NCI-H446 treated with DMSO at 0.1 percent for 48 hours (cell line): ENCODE data around the gene FGF1.

Experiments
- DNase-seq: peaks from one replicate; lab custom pipeline; 2025; lab: John Stamatoyannopoulos, UW

The FGF1 gene

GRCh38 chr5:142642427-142642826 is 43.5 kb downstream of the FGF1 start:
- no peak for DNase-seq

GRCh38 chr5:142641711-142642110 is 44.2 kb downstream of the FGF1 start:
- no peak for DNase-seq

- no peak for DNase-seq
Observed at GRCh38 chr5:142640316-142641005, 45.4 kb downstream of the FGF1 start.

GRCh38 chr5:142639455-142639854 is 46.4 kb downstream of the FGF1 start:
- no peak for DNase-seq

- no peak for DNase-seq
Observed at GRCh38 chr5:142637871-142638270, 48.0 kb downstream of the FGF1 start.

GRCh38 chr5:142636698-142637324 is 49.1 kb downstream of the FGF1 start:
- no peak for DNase-seq

- DNase-seq: no peak
Observed at GRCh38 chr5:142636093-142636492, 49.8 kb downstream of the FGF1 start.

- no peak for DNase-seq
Observed at GRCh38 chr5:142634216-142635011, 51.5 kb downstream of the FGF1 start.

- no peak for DNase-seq
Observed at GRCh38 chr5:142630927-142631539, 54.9 kb downstream of the FGF1 start.

GRCh38 chr5:142627383-142628217 is 58.3 kb downstream of the FGF1 start:
- DNase-seq: no peak

- no peak for DNase-seq
Observed at GRCh38 chr5:142626786-142627185, 59.1 kb downstream of the FGF1 start.

GRCh38 chr5:142626099-142626498 is 59.8 kb downstream of the FGF1 start:
- no peak for DNase-seq

- DNase-seq: no peak
Observed at GRCh38 chr5:142621227-142621626, 64.7 kb downstream of the FGF1 start.

GRCh38 chr5:142619815-142620214 is 66.1 kb downstream of the FGF1 start:
- no peak for DNase-seq

GRCh38 chr5:142618130-142618523 is 67.8 kb downstream of the FGF1 start:
- no peak for DNase-seq

- DNase-seq: no peak
Observed at GRCh38 chr5:142617416-142618129, 68.3 kb downstream of the FGF1 start.

- DNase-seq: no peak
Observed at GRCh38 chr5:142615948-142616347, 69.9 kb downstream of the FGF1 start.

- DNase-seq: no peak
Observed at GRCh38 chr5:142614054-142614453, 71.8 kb downstream of the FGF1 start.

GRCh38 chr5:142613271-142613671 is 72.6 kb downstream of the FGF1 start:
- DNase-seq: no peak

GRCh38 chr5:142612494-142613270 is 73.2 kb downstream of the FGF1 start:
- no peak for DNase-seq
